Tibial artery (tissue), 4 donors: ENCODE measurements around the gene TEKT5.
A peak's percentile ranks its signal among the peaks of the same experiment; 100 is the strongest.

Experiments used
- DNase-seq, 2 donors: peaks; one replicate each; pipeline ENCODE4 v3.0.0-alpha.2; 2019
- H3K27ac ChIP-seq, 2 donors: fragments of 200-600 bp; sonication (generic) in 1 of 2; 1 replicate in 1 of 2; 2 replicates in 1 of 2; pipeline ENCODE4 v1.5.1; 2018 to 2019; ENCODE audit warnings: mild to moderate bottlenecking in 1 of 2
- H3K27me3 ChIP-seq, 2 donors: fragments of 200-600 bp; sonication (generic) in 1 of 2; one replicate each; pipeline versions ENCODE4 v1.5.1 to v1.6.0; 2016 to 2019
- H3K36me3 ChIP-seq, 3 donors: fragments of 200-600 bp; sonication (generic) in 2 of 3; one replicate each; pipeline ENCODE4 v1.5.1; 2016 to 2019; ENCODE audit warnings: mild to moderate bottlenecking in 2 of 3
- H3K4me1 ChIP-seq, 4 donors: fragments of 200-600 bp; sonication (generic) in 2 of 4; 1 replicate in 3 of 4; 2 replicates in 1 of 4; pipeline ENCODE4 v1.5.1; 2016 to 2019
- H3K4me3 ChIP-seq, 2 donors: fragments of 200-600 bp; sonication (generic) in 1 of 2; 1 replicate in 1 of 2; 2 replicates in 1 of 2; pipeline ENCODE4 v1.5.1; 2018 to 2019; ENCODE audit warnings: mild to moderate bottlenecking in 2 of 2
- H3K9me3 ChIP-seq, 3 donors: fragments of 200-600 bp; sonication (generic) in 1 of 3; one replicate each; pipeline ENCODE4 v1.5.1; 2016 to 2019
- CTCF ChIP-seq, 2 experiments: fragments of 200-600 bp in 1 of 2; fragments of 450-650 bp in 1 of 2; IDR thresholded peaks; one replicate each; pipeline ENCODE4 v1.5.1; 2017 to 2019; ENCODE audit warnings: antibody characterized with exemption in 2 of 2, mild to moderate bottlenecking in 1 of 2, moderate library complexity in 1 of 2
- intact Hi-C: fragments of 100-400 bp; cut with DNase I; formaldehyde crosslinking; loops from one replicate; pipeline ENCODE4 v1.15.0; 2023; ENCODE audit warnings: low total_unique reads

Gene TEKT5

GRCh38 chr16:10668322-10669045 lies 26.2 kb downstream of the TEKT5 start:
- intact Hi-C loops: no loop called here
- TF ChIP-seq CTCF (IDR thresholded peaks at IDR 0.05): peak in 1 of 2 experiments; percentile 24
- no peak for DNase-seq
- Histone ChIP-seq H3K9me3 (no peaks in the 10 kb centered on the region), H3K27me3 (peaks cover 0 to 5% of the 10 kb centered on the region in 2 donors), H3K4me1 (no peaks in the 10 kb centered on the region), H3K27ac (no peak overlapping the region), H3K4me3 (no peak overlapping the region), H3K36me3 (no peaks in the 10 kb centered on the region)

GRCh38 chr16:10667239-10667638 lies 27.5 kb downstream of the TEKT5 start:
- peaks cover 0 to 5% of the 10 kb centered on the region in 2 donors for H3K27me3 ChIP-seq
- intact Hi-C loops: no loop called here
- H3K4me1 ChIP-seq: no peaks in the 10 kb centered on the region
- no peaks in the 10 kb centered on the region for H3K36me3 ChIP-seq
- H3K9me3 ChIP-seq: no peaks in the 10 kb centered on the region
- H3K4me3 ChIP-seq: no peak overlapping the region
- TF ChIP-seq CTCF (IDR thresholded peaks at IDR 0.05): no peak
- H3K27ac ChIP-seq: no peak overlapping the region
- no peak for DNase-seq

- Histone ChIP-seq H3K27me3 (peaks cover 0 to 5% of the 10 kb centered on the region in 2 donors), H3K9me3 (no peaks in the 10 kb centered on the region), H3K4me1 (no peaks in the 10 kb centered on the region), H3K36me3 (no peaks in the 10 kb centered on the region), H3K4me3 (no peak overlapping the region), H3K27ac (no peak overlapping the region)
- no peak for DNase-seq
- intact Hi-C loops: no loop called here
- TF ChIP-seq CTCF (IDR thresholded peaks at IDR 0.05): no peak
Observed at GRCh38 chr16:10666291-10666690, 28.4 kb downstream of the TEKT5 start.

GRCh38 chr16:10665166-10665565 lies 29.6 kb downstream of the TEKT5 start:
- no peak for TF ChIP-seq CTCF (IDR thresholded peaks at IDR 0.05)
- intact Hi-C loops: no loop called here
- no peak for DNase-seq
- Histone ChIP-seq H3K36me3 (no peaks in the 10 kb centered on the region), H3K4me1 (no peaks in the 10 kb centered on the region), H3K4me3 (no peak overlapping the region), H3K27me3 (peaks cover 0 to 5% of the 10 kb centered on the region in 2 donors), H3K9me3 (no peaks in the 10 kb centered on the region), H3K27ac (no peak overlapping the region)

- peaks cover 0 to 5% of the 10 kb centered on the region in 2 donors for H3K27me3 ChIP-seq
- no peak overlapping the region for H3K27ac ChIP-seq
- no peak overlapping the region for H3K4me3 ChIP-seq
- intact Hi-C loops: no loop called here
- no peak for TF ChIP-seq CTCF (IDR thresholded peaks at IDR 0.05)
- no peaks in the 10 kb centered on the region for H3K4me1 ChIP-seq
- DNase-seq: no peak
- H3K9me3 ChIP-seq: no peaks in the 10 kb centered on the region
- H3K36me3 ChIP-seq: no peaks in the 10 kb centered on the region
Observed at GRCh38 chr16:10664720-10665126, 30.0 kb downstream of the TEKT5 start.
